Measurements from ENCODE around the gene NFIB.

The NFIB gene

GRCh38 chr9:14215614-14216013 is 98.3 kb downstream of the NFIB start:
- H3K27ac ChIP-seq, result no peak overlapping the region
- TF ChIP-seq CTCF (IDR thresholded peaks at IDR 0.05), result no peak
- TF ChIP-seq ZFX (IDR thresholded peaks at IDR 0.05; ENCODE audit: borderline replicate concordance), result no peak

GRCh38 chr9:14214693-14215092 is 99.2 kb downstream of the NFIB start:
- TF ChIP-seq CTCF (IDR thresholded peaks at IDR 0.05), result no peak
- TF ChIP-seq ZFX (IDR thresholded peaks at IDR 0.05; ENCODE audit: borderline replicate concordance), result no peak
- H3K27ac ChIP-seq, result no peak overlapping the region; the same call in 1 of the 2 replicates

- TF ChIP-seq ZFX (IDR thresholded peaks at IDR 0.05; ENCODE audit: borderline replicate concordance) (no peak), CTCF (IDR thresholded peaks at IDR 0.05) (no peak)
Measured at GRCh38 chr9:14214065-14214684, 99.8 kb downstream of the NFIB start.

GRCh38 chr9:14213504-14213903 is 100.4 kb downstream of the NFIB start:
- TF ChIP-seq CTCF (IDR thresholded peaks at IDR 0.05) (no peak), ZFX (IDR thresholded peaks at IDR 0.05; ENCODE audit: borderline replicate concordance) (no peak)
- H3K27ac ChIP-seq, result peak overlapping the region; percentile 45

More at GRCh38 chr9:14214065-14214684, 99.8 kb downstream of the NFIB start:
- no peak overlapping the region; the same call in 1 of the 2 replicates for H3K27ac ChIP-seq

GRCh38 chr9:14212697-14213420 is 101.1 kb downstream of the NFIB start:
- H3K27ac ChIP-seq, result peak overlapping the region; percentile 45
- TF ChIP-seq ZFX (IDR thresholded peaks at IDR 0.05; ENCODE audit: borderline replicate concordance) (no peak), CTCF (IDR thresholded peaks at IDR 0.05) (no peak)

GRCh38 chr9:14212077-14212476 is 101.9 kb downstream of the NFIB start:
- peak overlapping the region; percentile 45 for H3K27ac ChIP-seq
- no peak for TF ChIP-seq CTCF (IDR thresholded peaks at IDR 0.05)
- no peak for TF ChIP-seq ZFX (IDR thresholded peaks at IDR 0.05; ENCODE audit: borderline replicate concordance)

GRCh38 chr9:14211564-14211963 is 102.4 kb downstream of the NFIB start:
- TF ChIP-seq ZFX (IDR thresholded peaks at IDR 0.05; ENCODE audit: borderline replicate concordance), result no peak
- no peak for TF ChIP-seq CTCF (IDR thresholded peaks at IDR 0.05)
- peak overlapping the region; percentile 45 for H3K27ac ChIP-seq

All from 22Rv1 (cell line).